K562 (cell line): ENCODE results near the gene TLL1.

Experiments used
- CEBPB ChIP-seq: fragments of 450-650 bp; IDR thresholded peaks from 2 replicates; pipeline ENCODE4 v1.6.1; 2016; ENCODE audit warnings: missing genetic modification characterization, missing compliant biosample characterization
- CTCF ChIP-seq, 3 experiments: IDR thresholded peaks in 2 of 3; conservative IDR thresholded peaks in 1 of 3; 2 replicates each; pipeline ENCODE4 v1.5.1; 2011 to 2012; ENCODE audit warnings: low read length in 3 of 3, mild to moderate bottlenecking in 3 of 3, control low read depth in 2 of 3, improper control_type of control experiment in 1 of 3, inconsistent platforms in 1 of 3, low read depth in 1 of 3, mixed read lengths in 1 of 3, moderate library complexity in 1 of 3; ENCODE audit not compliant: insufficient read depth in 2 of 3
- DDX20 ChIP-seq: fragments of 450-650 bp; IDR thresholded peaks from 2 replicates; pipeline ENCODE4 v1.6.1; 2016; ENCODE audit warnings: missing genetic modification characterization, low read depth, mild to moderate bottlenecking, missing compliant biosample characterization, moderate library complexity
- NR3C1 ChIP-seq: sonication (generic); formaldehyde crosslinking; IDR thresholded peaks from 2 replicates; pipeline ENCODE4 v1.8.1; 2022; ENCODE audit warnings: missing genetic modification reagents
- TBP ChIP-seq: optimal IDR thresholded peaks from 2 replicates; pipeline ENCODE3; 2011; ENCODE audit warnings: low read depth, low read length, improper control_type of control experiment
- TRIM28 ChIP-seq: fragments of 450-650 bp; IDR thresholded peaks from 2 replicates; pipeline ENCODE4 v1.6.1; 2017
- TSHZ1 ChIP-seq: fragments of 250-450 bp; sonication (Bioruptor Pico); IDR thresholded peaks from 2 replicates; pipeline ENCODE4 v1.4.0; 2020; ENCODE audit warnings: mild to moderate bottlenecking, moderate library complexity
- TF ChIP-seq, protein P1 (sequence below): IDR thresholded peaks from 2 replicates; pipeline ENCODE4 v1.6.1; 2012; ENCODE audit warnings: low read depth, low read length, improper control_type of control experiment, borderline replicate concordance

- TF ChIP-seq CTCF (IDR thresholded peaks at IDR 0.05 in 2 of 3, conservative IDR thresholded peaks at IDR 0.05 in 1 of 3; ENCODE audit: insufficient read depth in 2 of 3, low read depth in 1 of 3, low read length in 3 of 3) (no peak), TRIM28 (no peak), TBP (no peak), DDX20 (tag) (no peak), CEBPB (tag) (no peak), TSHZ1 (CRISPR knock-in tag) (no peak), NR3C1 (CRISPR knock-in tag) (no peak)
- TF ChIP-seq, protein P1, sequence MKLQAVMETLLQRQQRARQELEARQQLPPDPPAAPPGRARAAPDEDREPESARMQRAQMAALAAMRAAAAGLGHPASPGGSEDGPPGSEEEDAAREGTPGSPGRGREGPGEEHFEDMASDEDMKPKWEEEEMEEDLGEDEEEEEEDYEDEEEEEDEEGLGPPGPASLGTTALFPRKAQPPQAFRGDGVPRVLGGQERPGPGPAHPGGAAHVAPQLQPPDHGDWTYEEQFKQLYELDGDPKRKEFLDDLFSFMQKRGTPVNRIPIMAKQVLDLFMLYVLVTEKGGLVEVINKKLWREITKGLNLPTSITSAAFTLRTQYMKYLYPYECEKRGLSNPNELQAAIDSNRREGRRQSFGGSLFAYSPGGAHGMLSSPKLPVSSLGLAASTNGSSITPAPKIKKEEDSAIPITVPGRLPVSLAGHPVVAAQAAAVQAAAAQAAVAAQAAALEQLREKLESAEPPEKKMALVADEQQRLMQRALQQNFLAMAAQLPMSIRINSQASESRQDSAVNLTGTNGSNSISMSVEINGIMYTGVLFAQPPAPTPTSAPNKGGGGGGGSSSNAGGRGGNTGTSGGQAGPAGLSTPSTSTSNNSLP, result no peak
Measured at GRCh38 chr4:166014411-166014810, 141.4 kb downstream of the TLL1 start.
